HG03280 (cell line): ENCODE data around the gene FAXDC2.

Experiments
- ATAC-seq: cut with Tn5 transposase; IDR thresholded peaks from one replicate; pipeline ENCODE4 v1.9.1; 2021; ENCODE audit warnings: mild to moderate bottlenecking, moderate library complexity; ENCODE audit not compliant: unreplicated experiment

FAXDC2 gene

DNA sequence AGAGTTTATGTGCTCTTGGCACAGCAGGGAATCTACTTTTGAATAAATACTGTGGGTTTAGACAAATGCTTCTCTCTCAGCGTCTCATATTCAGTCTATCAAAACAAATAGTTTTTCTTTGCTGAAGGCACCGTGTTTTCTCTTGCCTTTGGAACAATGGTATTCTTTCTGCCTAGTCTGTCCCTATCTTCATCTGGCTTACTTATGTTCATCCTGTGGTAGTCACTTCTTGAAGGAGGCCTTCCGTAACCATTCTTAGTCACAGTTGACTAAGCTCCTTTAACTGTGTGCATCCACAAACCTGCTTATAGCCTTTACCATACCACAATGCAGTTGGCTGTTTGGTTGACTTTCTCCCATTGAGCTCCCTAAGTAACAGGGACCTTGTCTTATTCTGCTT is 49.3 kb downstream of the FAXDC2 start:
- no peak for ATAC-seq

DNA sequence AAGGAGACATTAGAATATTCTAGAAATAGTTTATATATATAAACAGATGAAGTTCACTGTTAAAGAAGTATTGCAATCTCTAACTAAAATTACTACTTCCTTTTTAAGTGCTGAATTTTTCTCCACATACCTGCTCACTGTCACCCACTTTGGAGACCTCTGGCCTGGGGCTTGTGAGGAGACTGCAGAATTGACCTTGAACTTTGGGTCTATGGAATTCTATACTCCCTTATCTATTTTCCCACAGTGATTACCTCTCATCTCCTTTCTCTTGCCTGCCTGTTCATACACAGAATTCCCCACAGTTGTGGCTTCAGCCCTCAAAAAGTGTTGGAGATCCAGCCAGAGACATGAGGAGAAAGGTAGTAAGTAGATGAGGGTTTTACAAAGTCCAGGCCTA is 49.8 kb downstream of the FAXDC2 start:
- ATAC-seq: no peak

DNA sequence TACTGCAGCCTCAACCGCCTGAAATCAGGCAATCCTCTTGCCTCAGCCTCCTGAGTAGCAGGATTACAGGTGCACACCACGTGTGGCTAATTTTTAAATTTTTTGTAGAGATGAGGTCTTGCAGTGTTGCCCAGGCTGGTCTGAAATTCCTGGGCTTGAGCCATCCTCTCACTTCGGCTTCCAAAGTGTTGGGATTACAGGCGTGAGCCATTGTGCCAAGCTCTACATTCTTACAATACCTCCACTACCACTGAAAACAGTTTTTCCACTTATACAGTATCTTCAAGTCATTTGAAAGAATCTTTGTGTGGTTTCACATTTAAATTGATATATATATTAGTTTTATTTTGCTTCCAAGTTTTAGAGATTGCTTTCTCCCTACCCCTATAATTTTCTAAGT is 52.6 kb downstream of the FAXDC2 start:
- no peak for ATAC-seq

DNA sequence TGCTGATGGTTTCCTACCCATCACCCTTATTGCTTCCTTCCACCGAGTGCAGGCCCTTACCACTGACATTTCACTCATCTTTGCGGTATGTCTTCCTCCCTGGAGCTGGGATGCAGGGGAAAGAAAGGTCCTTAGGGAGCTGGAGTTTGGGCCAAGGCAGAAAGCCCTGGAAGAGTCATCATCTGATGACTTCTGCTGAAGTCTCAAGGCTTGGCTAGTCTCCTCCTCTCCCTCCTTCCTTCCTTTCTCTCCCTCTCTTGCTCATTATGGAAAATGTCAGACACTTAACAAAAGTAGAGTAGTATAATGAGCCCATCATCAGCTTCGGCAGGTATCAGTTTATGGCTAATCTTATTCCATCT is 55.2 kb downstream of the FAXDC2 start:
- ATAC-seq: no peak

DNA sequence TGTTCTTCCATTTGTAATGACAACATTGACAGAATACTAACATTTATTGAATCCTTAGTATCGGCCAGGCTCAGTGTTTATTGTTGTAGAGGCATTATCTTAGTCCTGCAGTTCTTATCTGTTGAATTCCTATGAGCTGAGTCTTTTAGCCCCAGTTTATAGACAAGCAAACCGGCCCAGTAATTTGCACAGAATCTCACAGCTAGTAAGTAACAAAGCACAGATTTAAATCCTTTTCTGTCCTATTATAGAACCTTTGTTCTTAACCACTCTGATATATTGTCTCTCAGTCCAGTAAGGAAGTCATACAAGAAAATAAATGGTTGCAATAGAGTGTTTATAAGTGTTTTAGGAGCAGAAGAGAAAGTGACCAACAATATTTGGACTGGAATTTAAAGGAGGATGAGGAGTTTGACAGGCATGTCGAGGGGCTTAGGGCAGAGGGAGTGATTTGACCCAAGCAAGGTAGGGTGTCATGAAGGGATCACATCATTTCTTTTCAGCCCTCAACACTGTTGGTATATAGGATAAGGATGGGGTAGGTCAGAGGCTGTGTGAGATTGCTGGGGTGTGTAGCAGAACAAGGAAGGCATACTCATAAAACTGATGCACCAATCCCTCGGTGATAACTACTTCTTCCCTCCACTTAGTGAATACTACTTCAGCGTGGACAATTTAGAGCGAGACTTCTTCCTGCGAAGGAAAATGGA is 55.7 kb downstream of the FAXDC2 start:
- no peak for ATAC-seq

DNA sequence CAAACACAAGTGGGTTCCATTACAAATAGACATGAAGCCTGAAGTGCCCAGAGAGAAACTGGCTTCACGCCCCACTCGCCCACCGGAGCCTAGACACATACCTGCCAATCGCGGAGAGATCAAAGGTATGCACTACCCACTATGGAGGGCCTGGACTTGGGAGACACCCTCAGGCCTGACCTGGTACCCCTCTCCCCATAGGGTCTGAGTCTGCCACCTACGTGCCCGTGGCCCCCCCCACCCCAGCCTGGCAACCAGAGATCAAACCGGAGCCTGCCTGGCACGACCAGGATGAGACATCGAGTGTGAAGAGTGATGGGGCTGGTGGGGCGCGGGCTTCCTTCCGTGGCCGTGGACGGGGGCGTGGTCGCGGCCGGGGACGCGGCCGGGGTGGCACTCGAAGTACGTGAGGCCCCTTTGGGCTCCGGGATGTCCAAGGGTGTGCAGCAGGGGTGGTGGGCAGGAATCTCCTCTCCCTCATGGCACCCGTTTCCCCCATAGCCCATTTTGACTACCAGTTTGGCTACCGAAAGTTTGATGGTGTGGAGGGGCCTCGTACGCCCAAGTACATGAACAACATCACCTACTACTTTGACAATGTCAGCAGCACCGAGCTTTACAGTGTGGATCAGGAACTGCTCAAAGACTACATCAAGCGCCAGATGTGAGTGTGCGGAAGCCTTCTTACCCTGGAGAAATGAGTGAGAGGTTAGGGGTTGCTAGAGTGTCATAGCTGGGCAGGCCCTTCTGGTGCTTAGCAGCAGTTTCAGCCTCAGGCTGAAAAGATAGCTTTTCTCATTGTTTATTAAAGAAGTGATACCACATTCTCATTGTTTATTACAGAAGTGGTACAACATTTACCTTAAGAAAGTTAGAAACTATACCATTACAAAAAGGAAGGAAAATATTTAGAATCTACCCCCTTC is 56.5 kb downstream of the FAXDC2 start:
- ATAC-seq: no peak

DNA sequence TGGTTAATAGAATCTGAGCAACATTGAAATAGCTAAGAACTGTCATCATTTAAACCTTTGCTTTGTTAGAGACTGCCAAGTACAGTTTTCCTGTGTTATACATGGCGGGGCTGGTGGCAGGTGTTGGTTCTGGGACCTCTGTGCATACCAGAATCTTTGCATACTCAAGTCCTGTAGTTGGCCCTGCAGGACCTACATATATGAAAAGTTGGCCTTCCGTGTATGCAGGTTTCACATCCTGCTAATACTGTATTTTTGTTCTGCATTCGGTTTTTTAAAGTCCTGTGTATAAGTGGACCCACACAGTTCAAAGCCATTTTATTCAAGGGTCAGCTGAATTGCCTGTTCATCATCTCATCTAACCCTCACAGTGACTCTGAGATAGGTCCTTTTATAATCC is 58.9 kb downstream of the FAXDC2 start:
- peak; percentile 93 for ATAC-seq

DNA sequence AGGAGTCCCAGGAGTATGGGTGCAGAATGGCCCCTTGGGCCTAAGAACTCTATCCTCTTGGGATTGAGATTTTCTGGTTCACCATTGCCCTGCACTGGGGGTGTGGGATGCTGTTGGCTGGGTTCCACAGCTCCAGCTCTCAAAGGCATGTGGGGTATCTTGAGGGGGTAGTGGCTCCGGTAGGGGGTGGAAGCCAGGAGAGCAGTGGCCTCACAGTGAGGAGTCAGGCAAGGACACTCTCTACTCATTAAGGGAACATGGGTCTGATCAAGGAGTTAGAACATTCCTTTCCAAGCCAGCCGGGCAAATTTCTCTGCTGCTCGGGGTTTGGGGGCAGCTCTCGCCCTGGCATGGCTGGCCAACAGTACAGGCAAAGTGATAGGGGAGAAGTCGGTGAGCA is 62.2 kb downstream of the FAXDC2 start:
- ATAC-seq: no peak

DNA sequence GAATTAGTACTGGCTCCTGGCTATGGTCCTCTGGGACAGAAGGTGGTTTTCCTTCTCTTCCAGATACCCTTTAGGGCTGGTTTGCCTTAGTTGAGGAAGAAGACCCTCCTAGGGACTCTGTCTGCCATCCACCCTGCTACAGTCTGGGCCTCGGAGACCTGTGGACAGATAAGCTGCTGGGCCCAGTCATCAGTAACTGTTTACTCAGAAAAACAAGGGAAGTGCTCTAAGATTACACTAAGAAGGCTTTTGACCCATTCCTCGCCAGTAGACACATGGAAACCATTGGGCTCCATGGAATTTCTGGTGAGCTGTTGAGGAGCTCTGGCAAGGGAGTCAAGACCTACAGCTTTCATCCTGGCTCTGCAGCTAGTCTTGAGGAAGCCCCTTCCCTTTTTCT is 64.0 kb downstream of the FAXDC2 start:
- ATAC-seq: no peak

DNA sequence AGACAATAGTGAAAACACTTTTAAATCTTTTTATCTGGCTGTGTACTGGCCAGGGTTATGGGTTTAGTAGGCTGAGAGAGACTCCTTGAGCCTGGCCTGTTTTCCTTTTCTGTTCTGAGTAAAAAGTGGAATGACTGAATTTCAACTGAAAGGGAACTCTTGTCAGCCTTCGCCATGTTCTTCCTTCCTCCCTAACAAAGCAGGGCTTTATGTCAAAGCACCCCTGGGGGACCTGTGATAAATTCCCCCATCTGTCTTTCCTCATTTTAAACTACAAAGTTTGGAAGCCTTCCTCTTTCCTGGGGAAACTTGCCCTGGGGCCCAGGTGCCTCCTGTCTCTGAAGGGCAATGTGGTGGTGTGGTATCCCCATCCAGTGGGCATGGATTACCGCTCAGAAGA is 65.5 kb downstream of the FAXDC2 start:
- ATAC-seq: no peak

DNA sequence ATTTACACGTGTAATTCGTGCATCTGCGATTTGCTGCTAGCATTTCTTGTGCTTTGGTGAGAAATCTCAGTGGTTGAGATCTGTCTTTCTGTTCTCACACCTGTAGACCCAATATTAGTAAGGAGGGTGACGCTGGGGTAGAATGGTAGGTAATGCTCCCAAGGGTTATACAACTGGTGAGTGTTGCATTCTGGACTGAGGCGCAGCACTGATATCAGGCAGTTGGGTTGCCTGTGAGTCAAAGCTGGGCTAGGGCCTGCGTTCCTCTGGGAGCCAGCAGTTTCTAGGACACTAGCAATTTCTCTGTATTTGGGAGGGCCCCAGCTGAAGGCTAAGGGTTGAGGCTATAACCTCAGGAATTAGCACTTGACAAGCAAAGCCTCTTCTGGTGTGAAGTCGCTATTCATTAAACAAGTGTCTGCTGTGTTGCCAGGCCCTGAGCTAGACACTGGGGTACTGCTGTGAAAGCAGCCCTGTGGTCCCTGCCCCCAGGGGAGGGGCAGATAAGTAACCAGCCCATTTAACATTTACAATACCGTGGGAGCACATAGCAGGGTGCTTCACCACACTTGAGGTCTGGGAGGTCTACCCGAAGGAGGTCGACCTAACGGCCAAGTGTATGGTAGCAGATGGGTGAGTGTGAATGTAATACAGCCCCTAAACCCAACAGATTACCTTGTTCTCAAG is 66.5 kb downstream of the FAXDC2 start:
- ATAC-seq: peak; percentile 76

DNA sequence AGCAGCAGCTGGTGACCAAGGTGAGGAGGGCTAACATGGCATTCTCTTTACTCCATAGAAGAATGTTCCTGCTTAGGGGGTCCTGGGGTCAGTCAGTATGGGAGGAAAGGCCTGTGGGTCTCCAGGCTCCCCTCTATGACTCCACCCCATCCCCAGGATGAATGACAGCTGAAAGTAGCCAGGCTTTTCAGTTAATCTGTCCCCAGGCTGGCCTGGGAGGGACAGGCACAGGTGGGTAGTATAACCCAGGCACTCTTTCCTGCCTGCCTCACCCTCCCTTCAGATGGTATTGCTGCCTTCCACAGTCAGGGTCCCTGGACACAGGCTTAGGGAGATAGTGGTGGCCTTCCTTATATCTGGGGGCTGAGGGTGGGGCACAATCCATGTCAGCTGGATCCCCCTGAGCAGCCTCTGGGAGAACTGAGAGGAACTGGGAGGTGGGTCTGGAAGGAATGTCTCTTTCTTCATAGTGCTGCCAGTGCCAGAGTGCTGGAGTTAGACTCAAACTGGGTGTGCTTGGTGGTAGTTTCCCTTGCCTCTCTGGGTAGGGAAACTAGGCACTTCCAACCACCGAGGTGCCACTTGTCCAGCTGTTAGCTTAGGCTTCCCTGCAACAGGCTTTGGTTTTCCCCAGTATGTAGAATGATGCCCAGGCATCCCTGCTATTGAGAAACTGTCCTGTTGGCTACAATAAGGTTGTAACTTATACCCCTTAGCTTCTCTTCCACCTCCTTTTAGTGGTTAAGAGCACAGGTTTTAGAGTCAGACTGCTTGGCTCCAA is 67.4 kb downstream of the FAXDC2 start:
- no peak for ATAC-seq

DNA sequence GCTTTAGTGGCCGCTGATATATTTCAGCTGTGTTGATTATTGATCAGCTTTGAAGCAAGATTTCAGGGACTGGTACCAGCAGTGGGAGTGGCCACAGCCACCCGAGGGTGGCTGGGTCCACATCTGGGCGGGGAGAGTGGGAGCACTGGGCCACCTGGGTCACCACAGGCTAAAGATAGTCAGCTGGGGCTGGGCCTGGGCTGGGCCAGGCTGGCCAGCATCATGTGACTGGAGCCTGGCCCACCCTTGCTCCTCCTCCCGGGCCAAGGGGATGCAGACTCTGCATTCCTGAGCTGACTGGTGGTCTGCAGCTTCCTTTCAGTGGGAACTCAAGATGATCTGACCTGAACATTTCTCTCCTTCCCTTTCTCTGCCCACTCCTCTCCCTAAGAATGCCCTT is 68.1 kb downstream of the FAXDC2 start:
- ATAC-seq: no peak

DNA sequence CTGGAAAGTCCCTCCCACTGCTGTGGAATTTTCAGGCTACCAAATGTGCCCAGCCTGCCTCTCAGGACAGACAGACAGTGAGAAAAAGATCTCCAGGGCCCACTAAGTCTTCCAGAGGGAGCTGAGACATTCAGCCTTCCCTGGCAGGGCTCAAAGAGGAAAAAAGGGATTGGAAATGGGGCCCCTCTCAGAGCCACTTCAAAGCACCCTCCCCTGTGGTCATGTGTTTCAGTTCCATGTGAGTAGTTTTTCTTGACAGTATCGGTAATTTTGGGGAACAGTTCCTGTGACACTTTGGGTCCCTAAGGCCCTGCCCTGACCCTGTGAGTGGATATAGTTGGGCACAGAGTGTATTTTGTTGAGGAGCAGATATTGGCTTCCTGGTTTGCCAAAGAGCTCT is 70.3 kb downstream of the FAXDC2 start:
- no peak for ATAC-seq

DNA sequence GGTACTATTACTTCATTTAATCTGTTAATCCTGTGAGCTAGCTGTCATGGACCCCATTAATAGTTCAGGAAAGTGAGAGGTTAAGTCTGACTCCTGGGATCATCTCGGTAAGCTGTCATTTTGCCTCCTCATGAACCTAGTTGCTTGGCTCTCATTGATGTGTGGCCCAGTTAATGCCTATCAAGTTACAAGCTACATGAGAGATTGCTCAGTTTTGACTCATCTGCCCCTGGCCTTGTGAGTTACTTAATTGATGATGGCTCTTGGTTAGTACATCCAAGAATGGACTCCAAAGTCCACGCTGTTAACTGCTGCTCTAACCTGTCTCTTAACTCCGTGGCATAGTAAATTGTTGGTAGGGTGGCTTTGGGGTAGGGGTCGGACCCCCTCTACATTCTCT is 71.3 kb downstream of the FAXDC2 start:
- ATAC-seq: no peak

DNA sequence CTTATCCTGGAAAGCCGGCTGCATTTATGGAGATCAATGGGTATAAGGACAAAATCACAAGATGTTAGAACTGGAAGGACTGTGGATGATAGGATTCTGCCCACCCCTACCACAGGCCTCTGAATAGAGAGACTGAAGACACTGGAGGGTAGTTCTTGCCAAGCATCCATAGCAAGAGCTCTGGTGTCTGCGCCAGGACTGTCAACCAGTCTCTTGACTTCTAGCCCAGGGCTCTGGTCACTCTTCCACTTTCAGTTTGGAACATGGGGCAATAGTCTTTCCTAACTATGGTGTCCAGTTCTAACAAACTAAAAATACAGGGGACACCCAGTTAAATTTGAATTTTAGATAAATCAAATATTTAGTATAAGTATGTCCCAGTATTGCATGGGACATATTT is 71.9 kb downstream of the FAXDC2 start:
- no peak for ATAC-seq

DNA sequence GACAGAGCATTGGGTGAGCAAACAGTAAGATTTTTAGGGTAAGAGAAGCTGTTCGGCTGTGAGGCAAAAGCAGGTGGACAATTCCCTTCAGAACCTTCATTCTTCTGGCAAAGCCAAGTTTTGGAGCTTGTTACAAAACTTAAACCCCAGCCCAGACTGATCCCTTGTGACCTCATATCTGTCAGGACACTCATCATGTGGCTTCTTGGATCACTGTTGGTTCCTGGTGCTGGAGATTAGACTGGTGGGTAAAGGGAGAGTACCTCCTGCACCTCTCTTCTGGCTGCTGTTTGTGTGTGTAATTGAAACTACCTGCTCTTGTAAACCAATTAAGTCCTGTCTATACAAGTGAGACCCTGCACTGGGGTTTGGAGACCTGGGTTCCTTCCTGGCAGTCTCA is 74.2 kb downstream of the FAXDC2 start:
- ATAC-seq: no peak

DNA sequence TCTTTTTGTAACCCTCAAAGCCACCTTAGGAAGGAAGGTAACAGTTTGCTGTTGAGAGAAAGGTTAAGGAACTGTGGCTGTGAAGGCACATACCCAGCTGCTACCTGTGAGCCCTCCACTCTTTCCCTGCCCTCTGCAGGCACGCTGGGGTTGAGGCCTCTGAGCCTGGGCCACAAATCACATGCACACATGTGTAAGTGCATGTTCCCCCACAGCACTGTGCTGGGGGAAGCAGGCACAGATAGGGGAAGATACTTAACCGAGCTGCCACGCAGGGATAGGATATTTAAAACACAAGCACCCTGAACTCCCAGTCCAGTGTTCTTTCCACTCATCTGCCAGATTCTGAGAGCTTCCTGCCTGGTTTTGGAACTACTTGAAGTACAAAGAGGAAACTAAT is 77.1 kb downstream of the FAXDC2 start:
- ATAC-seq: no peak

DNA sequence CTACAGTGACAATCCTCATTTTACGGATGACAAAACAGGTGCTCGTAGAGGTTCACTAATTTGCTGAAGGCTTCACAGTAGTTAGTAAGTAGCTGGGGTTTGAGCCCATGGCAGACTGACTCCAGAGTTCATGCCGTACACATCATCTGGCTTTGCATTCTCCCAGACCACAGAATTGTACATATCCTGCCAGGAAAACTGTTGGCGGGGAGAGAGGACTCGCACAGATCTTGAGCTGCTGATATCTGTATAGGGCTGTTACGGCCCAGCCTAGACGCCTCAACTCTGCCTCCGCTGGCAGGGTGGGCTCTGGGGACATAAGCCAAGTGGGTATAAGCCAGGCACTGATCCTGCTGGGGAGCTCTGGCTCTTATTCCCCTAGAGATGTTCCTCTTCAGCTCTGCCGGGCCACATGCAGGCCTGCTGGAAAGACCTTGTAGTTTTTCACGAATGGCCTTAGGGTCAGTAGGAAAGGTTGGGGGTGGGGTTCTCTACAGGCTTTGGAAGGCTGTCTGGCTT is 79.0 kb downstream of the FAXDC2 start:
- ATAC-seq: no peak

DNA sequence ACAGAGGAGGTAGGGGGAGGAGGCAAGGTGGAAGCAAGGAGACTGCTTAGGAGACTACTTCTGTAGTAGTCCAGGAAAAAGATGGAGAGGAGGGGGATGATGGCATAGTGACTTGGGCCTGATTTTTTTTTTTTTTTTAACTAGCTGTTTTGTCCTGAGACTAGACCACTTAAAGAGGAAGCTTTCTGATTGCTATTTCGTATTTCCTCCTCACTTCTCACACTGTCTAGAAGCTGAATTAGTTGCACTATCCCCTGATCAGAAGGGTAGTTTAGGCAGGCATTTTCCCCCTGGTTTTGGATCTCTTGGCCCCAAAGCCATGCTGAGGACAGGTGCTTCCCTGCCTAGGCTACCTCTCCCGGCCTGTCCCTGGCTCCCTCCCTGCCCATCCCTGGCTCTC is 80.3 kb downstream of the FAXDC2 start:
- no peak for ATAC-seq
